ENCODE measurements around the gene NBPF3. TPM values are rescaled to one million over a fixed set of nuclear protein-coding genes. Genes with fewer than 3 reads are reported as not detected.
"Not testable (repeated sequence)": the region's sequence is repeated elsewhere in the genome, so short reads cannot be mapped to it uniquely, and the experiment has no call there.

NBPF3 gene
- total RNA-seq, 1 experiment from 2014 or later: 15.8 TPM

GRCh38 chr1:21428481-21429073 is 11.4 kb upstream of the NBPF3 start:
- H4K8ac ChIP-seq (replicated peaks; ENCODE audit: insufficient read length, low read depth, low read length); H3K9ac ChIP-seq (ENCODE audit: extremely low read depth, insufficient read length, low read length); H4K91ac ChIP-seq (ENCODE audit: insufficient read length, low read depth, low read length); H2BK120ac ChIP-seq (ENCODE audit: low read depth, low read length, poor library complexity, severe bottlenecking); H3T11ph ChIP-seq (ENCODE audit: low read length); H2BK12ac ChIP-seq (ENCODE audit: insufficient read length, low read depth, low read length); H4K5ac ChIP-seq (ENCODE audit: insufficient read length, low read depth, low read length); H3K23ac ChIP-seq (ENCODE audit: insufficient read length, low read depth, low read length); H3K27me3 ChIP-seq (ENCODE audit: insufficient read depth, low read length); H3K9me3 ChIP-seq (ENCODE audit: control insufficient read depth, low read depth, low read length); H2BK20ac ChIP-seq (ENCODE audit: low read depth, low read length, poor library complexity, severe bottlenecking); H3K14ac ChIP-seq (ENCODE audit: insufficient read depth, low read length); H2AK5ac ChIP-seq (ENCODE audit: insufficient read length, low read length); H3K4me2 ChIP-seq (ENCODE audit: insufficient read depth, insufficient read length, low read length); H3K36me3 Mint-ChIP-seq (ENCODE audit: insufficient read depth in 1 of 3, low read depth in 3 of 3); H3K4me1 Mint-ChIP-seq; H3K79me2 ChIP-seq (ENCODE audit: insufficient read depth, low read length); H3K9me3 Mint-ChIP-seq; H3K56ac ChIP-seq (ENCODE audit: insufficient read length, low read depth, low read length); H3K4me1 ChIP-seq (ENCODE audit: insufficient read depth, low read length); H3K27ac ChIP-seq (ENCODE audit: insufficient read length, low read depth, low read length); H3K23me2 ChIP-seq (ENCODE audit: insufficient read length, low read depth, low read length, poor library complexity, severe bottlenecking); H2AFZ ChIP-seq (ENCODE audit: low read length); DNase-seq; H2BK15ac ChIP-seq (ENCODE audit: low read depth, low read length); H2BK5ac ChIP-seq (ENCODE audit: insufficient read length, low read length); H3K18ac ChIP-seq (ENCODE audit: insufficient read length, low read depth, low read length); H3K4ac ChIP-seq (ENCODE audit: low read depth, low read length); H3K27ac Mint-ChIP-seq; H4K20me1 ChIP-seq (ENCODE audit: control insufficient read depth, insufficient read depth, insufficient read length); H3K79me1 ChIP-seq (ENCODE audit: insufficient read depth, low read depth, low read length, poor library complexity, severe bottlenecking): not testable (repeated sequence)
- peak overlapping the region; percentile 34 to 63; a peak in 2 of 5 replicates for H3K4me3 Mint-ChIP-seq
- peaks cover 60% of the 10 kb centered on the region for H3K27me3 Mint-ChIP-seq (ENCODE audit: low read depth)
- no CpG with 5 or more reads among the region's 66 CpGs for WGBS (ENCODE audit: extremely low coverage, insufficient read length, low lambda C conversion rate)

GRCh38 chr1:21429210-21429609 is 10.7 kb upstream of the NBPF3 start:
- WGBS (ENCODE audit: extremely low coverage, insufficient read length, low lambda C conversion rate): no CpG with 5 or more reads among the region's 34 CpGs
- H2BK12ac ChIP-seq (ENCODE audit: insufficient read length, low read depth, low read length); H2BK20ac ChIP-seq (ENCODE audit: low read depth, low read length, poor library complexity, severe bottlenecking); H3K27ac Mint-ChIP-seq; H3K56ac ChIP-seq (ENCODE audit: insufficient read length, low read depth, low read length); H4K20me1 ChIP-seq (ENCODE audit: control insufficient read depth, insufficient read depth, insufficient read length); H2BK120ac ChIP-seq (ENCODE audit: low read depth, low read length, poor library complexity, severe bottlenecking); H3K79me1 ChIP-seq (ENCODE audit: insufficient read depth, low read depth, low read length, poor library complexity, severe bottlenecking); H4K5ac ChIP-seq (ENCODE audit: insufficient read length, low read depth, low read length); H3K9me3 Mint-ChIP-seq; H3K27ac ChIP-seq (ENCODE audit: insufficient read length, low read depth, low read length); H2BK5ac ChIP-seq (ENCODE audit: insufficient read length, low read length); H3K4ac ChIP-seq (ENCODE audit: low read depth, low read length); H2AK5ac ChIP-seq (ENCODE audit: insufficient read length, low read length); H3K36me3 Mint-ChIP-seq (ENCODE audit: insufficient read depth in 1 of 3, low read depth in 3 of 3); H3K4me1 ChIP-seq (ENCODE audit: insufficient read depth, low read length); H3K4me3 Mint-ChIP-seq; H2BK15ac ChIP-seq (ENCODE audit: low read depth, low read length); H3K18ac ChIP-seq (ENCODE audit: insufficient read length, low read depth, low read length); H3K4me1 Mint-ChIP-seq; H3K79me2 ChIP-seq (ENCODE audit: insufficient read depth, low read length); H2AFZ ChIP-seq (ENCODE audit: low read length); DNase-seq; H3K23ac ChIP-seq (ENCODE audit: insufficient read length, low read depth, low read length); H4K8ac ChIP-seq (replicated peaks; ENCODE audit: insufficient read length, low read depth, low read length); H3K14ac ChIP-seq (ENCODE audit: insufficient read depth, low read length); H3K4me2 ChIP-seq (ENCODE audit: insufficient read depth, insufficient read length, low read length); H3K23me2 ChIP-seq (ENCODE audit: insufficient read length, low read depth, low read length, poor library complexity, severe bottlenecking); H4K91ac ChIP-seq (ENCODE audit: insufficient read length, low read depth, low read length); H3T11ph ChIP-seq (ENCODE audit: low read length); H3K9me3 ChIP-seq (ENCODE audit: control insufficient read depth, low read depth, low read length); H3K9ac ChIP-seq (ENCODE audit: extremely low read depth, insufficient read length, low read length); H3K27me3 ChIP-seq (ENCODE audit: insufficient read depth, low read length): not testable (repeated sequence)
- H3K27me3 Mint-ChIP-seq (ENCODE audit: low read depth): peaks cover 57% of the 10 kb centered on the region

Data from H9 (cell line).